CD4-positive, alpha-beta memory T cell (primary cell): ENCODE data around the gene UBASH3B. TPM values are rescaled to one million over a fixed set of nuclear protein-coding genes. Genes with fewer than 3 reads are reported as not detected.

ENCODE experiments used
- CTCF ChIA-PET: fragments of 350-600 bp; sonication (Branson Sonifier 250); formaldehyde crosslinking; loops from one replicate; lab custom pipeline; 2021; ENCODE audit warnings: inconsistent platforms; ENCODE audit not compliant: partially characterized antibody; lab: Charles Lee
- POLR2A ChIA-PET: fragments of 350-600 bp; sonication (Branson Sonifier 250); formaldehyde crosslinking; loops from one replicate; lab custom pipeline; 2021; ENCODE audit not compliant: partially characterized antibody; lab: Charles Lee
- DNase-seq, 5 donors: peaks; one replicate each; pipeline versions ENCODE4 v3.0.0 to v3.0.0-alpha.2; 2020 to 2022; ENCODE audit warnings: mixed read lengths in 1 of 5
- H3K27ac ChIP-seq: one replicate; pipeline ENCODE4 v1.7.0; 2013; ENCODE audit warnings: low read depth, low read length
- H3K27me3 ChIP-seq: 2 replicates; pipeline ENCODE4 v1.7.0; 2013; ENCODE audit warnings: mild to moderate bottlenecking, low read length, moderate library complexity; ENCODE audit not compliant: insufficient read depth
- H3K36me3 ChIP-seq: 2 replicates; pipeline ENCODE4 v1.7.0; 2013; ENCODE audit warnings: mild to moderate bottlenecking, low read length, moderate library complexity; ENCODE audit not compliant: insufficient read depth
- H3K4me1 ChIP-seq: 2 replicates; pipeline ENCODE4 v1.7.0; 2013; ENCODE audit warnings: mild to moderate bottlenecking, low read length, moderate library complexity; ENCODE audit not compliant: insufficient read depth
- H3K4me3 ChIP-seq, 2 donors: one replicate each; pipeline ENCODE4 v1.7.0; 2013; ENCODE audit warnings: low read length in 2 of 2, mild to moderate bottlenecking in 1 of 2
- H3K9me3 ChIP-seq, 2 donors: one replicate each; pipeline ENCODE4 v1.7.0; 2013; ENCODE audit warnings: low read length in 2 of 2, control low read depth in 1 of 2; ENCODE audit not compliant: control insufficient read depth in 1 of 2
- H3K27ac Mint-ChIP-seq, 7 donors: one replicate each; pipeline ENCODE4 v1.8.0; 2020 to 2021; ENCODE audit warnings: mixed read lengths in 7 of 7, mild to moderate bottlenecking in 6 of 7, inconsistent platforms in 3 of 7, moderate library complexity in 3 of 7
- H3K27me3 Mint-ChIP-seq, 2 donors: one replicate each; pipeline ENCODE4 v1.8.0; 2020 to 2021; ENCODE audit warnings: mixed read lengths in 2 of 2
- H3K36me3 Mint-ChIP-seq, 2 donors: one replicate each; pipeline ENCODE4 v1.8.0; 2020 to 2021; ENCODE audit warnings: mixed read lengths in 2 of 2, inconsistent platforms in 1 of 2, mild to moderate bottlenecking in 1 of 2
- H3K4me1 Mint-ChIP-seq, 4 donors: one replicate each; pipeline ENCODE4 v1.8.0; 2020 to 2021; ENCODE audit warnings: mixed read lengths in 4 of 4, mild to moderate bottlenecking in 1 of 4
- H3K4me3 Mint-ChIP-seq, 8 donors: one replicate each; pipeline ENCODE4 v1.8.0; 2020 to 2021; ENCODE audit warnings: mixed read lengths in 8 of 8, mild to moderate bottlenecking in 7 of 8, moderate library complexity in 6 of 8, inconsistent platforms in 3 of 8
- H3K9me3 Mint-ChIP-seq, 8 donors: one replicate each; pipeline ENCODE4 v1.8.0; 2020 to 2021; ENCODE audit warnings: mixed read lengths in 8 of 8, mild to moderate bottlenecking in 5 of 8, inconsistent platforms in 3 of 8, moderate library complexity in 1 of 8
- intact Hi-C: fragments of 100-400 bp; cut with micrococcal nuclease; formaldehyde crosslinking; loops from one replicate; pipeline ENCODE4 v1.15.1; 2023
- polyA plus RNA-seq, 2 donors: library from polyadenylated mRNA; unstranded; fragments of 300-500 nt; fragmentation: Illumina TruSeq; gene quantifications; one replicate each; pipeline ENCODE4 v1.2.3, GENCODE V29; 2021
- total RNA-seq, 2 experiments: library from RNA; stranded (reverse); gene quantifications; one replicate each; pipeline ENCODE4 v1.2.3, GENCODE V29; 2021

Gene UBASH3B
- total and polyA plus RNA-seq, 4 experiments from 2014 or later: 6.7 to 30.9 (median 20.2) TPM

- H3K27ac ChIP-seq: no peak overlapping the region
- Mint-ChIP-seq H3K4me3 (no peak overlapping the region), H3K36me3 (peaks cover 11 to 19% of the 10 kb centered on the region in 2 donors), H3K27me3 (no peaks in the 10 kb centered on the region), H3K4me1 (peaks cover 32 to 54% (median 40%) of the 10 kb centered on the region in 4 donors), H3K27ac (peak overlapping the region in 1 of 7 donors; percentile 0), H3K9me3 (peaks cover 0 to 3% (median 0%) of the 10 kb centered on the region in 8 donors)
- intact Hi-C loops: no loop called here
- POLR2A ChIA-PET: interaction anchor here (0.8 to 2.0 kb wide), 3 partner anchors 9 to 33 kb away, joined by 3 to 15 read pairs (median 3); no protein-coding TSS in a partner anchor
- DNase-seq: no peak
- H3K27me3 ChIP-seq: no peaks in the 10 kb centered on the region
- no peaks in the 10 kb centered on the region for H3K9me3 ChIP-seq
- H3K4me1 ChIP-seq: peaks cover 11% of the 10 kb centered on the region
- no peak overlapping the region for H3K4me3 ChIP-seq
- CTCF ChIA-PET: interaction anchor here (0.6 to 1.9 kb wide), 7 partner anchors 10 to 50 kb away, joined by 3 to 7 read pairs (median 3); partner anchors contain the start of gene UBASH3B
- H3K36me3 ChIP-seq: no peaks in the 10 kb centered on the region
These were observed 51.0 kb downstream of the UBASH3B start for GRCh38 chr11:122706291-122707088.

GRCh38 chr11:122707111-122707510 is 51.6 kb downstream of the UBASH3B start:
- no peaks in the 10 kb centered on the region for H3K9me3 ChIP-seq
- ChIA-PET CTCF (interaction anchor here (1.1 to 1.9 kb wide), 3 partner anchors 10 to 51 kb away, joined by 3 to 7 read pairs (median 6); partner anchors contain the start of gene UBASH3B), POLR2A (interaction anchor here (0.6 to 2.0 kb wide), 4 partner anchors 10 to 36 kb away, joined by 3 to 15 read pairs (median 3); no protein-coding TSS in a partner anchor)
- Mint-ChIP-seq H3K4me1 (peaks cover 28 to 53% (median 35%) of the 10 kb centered on the region in 4 donors), H3K36me3 (peaks cover 9 to 13% of the 10 kb centered on the region in 2 donors), H3K9me3 (peaks cover 0 to 3% (median 0%) of the 10 kb centered on the region in 8 donors), H3K4me3 (no peak overlapping the region), H3K27me3 (no peaks in the 10 kb centered on the region), H3K27ac (peak overlapping the region in 1 of 7 donors; percentile 57)
- no peak for DNase-seq
- no peak overlapping the region for H3K4me3 ChIP-seq
- no peaks in the 10 kb centered on the region for H3K27me3 ChIP-seq
- peaks cover 5% of the 10 kb centered on the region for H3K4me1 ChIP-seq
- intact Hi-C loops: no loop called here
- no peak overlapping the region for H3K27ac ChIP-seq
- no peaks in the 10 kb centered on the region for H3K36me3 ChIP-seq

- H3K27ac Mint-ChIP-seq: no peak overlapping the region
- Histone ChIP-seq H3K36me3 (no peaks in the 10 kb centered on the region), H3K27ac (no peak overlapping the region), H3K27me3 (no peaks in the 10 kb centered on the region), H3K9me3 (no peaks in the 10 kb centered on the region), H3K4me3 (no peak overlapping the region), H3K4me1 (peaks cover 5% of the 10 kb centered on the region)
- H3K36me3 Mint-ChIP-seq: peaks cover 9 to 11% of the 10 kb centered on the region in 2 donors
- no peak overlapping the region for H3K4me3 Mint-ChIP-seq
- ChIA-PET CTCF (interaction anchor here (0.7 to 1.1 kb wide), 2 partner anchors 11 to 16 kb away, joined by 3 read pairs; no protein-coding TSS in a partner anchor), POLR2A (interaction anchor here (2.0 kb wide), 1 partner anchor 11 kb away, joined by 15 read pairs; no protein-coding TSS in a partner anchor)
- no peak for DNase-seq
- intact Hi-C loops: no loop called here
- no peaks in the 10 kb centered on the region for H3K27me3 Mint-ChIP-seq
- H3K4me1 Mint-ChIP-seq: peaks cover 25 to 56% (median 34%) of the 10 kb centered on the region in 4 donors
- peaks cover 0 to 3% (median 0%) of the 10 kb centered on the region in 8 donors for H3K9me3 Mint-ChIP-seq
These were observed 52.4 kb downstream of the UBASH3B start for GRCh38 chr11:122707901-122708300.

- POLR2A ChIA-PET: interaction anchor here (0.6 to 1.0 kb wide), 2 partner anchors 9 to 11 kb away, joined by 3 read pairs; no protein-coding TSS in a partner anchor
These were observed 53.7 kb downstream of the UBASH3B start for GRCh38 chr11:122709039-122709760.

GRCh38 chr11:122711362-122711761 is 55.8 kb downstream of the UBASH3B start:
- CTCF ChIA-PET: interaction anchor here (5.0 kb wide), 1 partner anchor 43 kb away, joined by 32 read pairs; no protein-coding TSS in a partner anchor
- Mint-ChIP-seq H3K36me3 (peaks cover 5 to 6% of the 10 kb centered on the region in 2 donors), H3K9me3 (no peaks in the 10 kb centered on the region), H3K4me1 (peaks cover 18 to 54% (median 29%) of the 10 kb centered on the region in 4 donors), H3K4me3 (no peak overlapping the region), H3K27me3 (no peaks in the 10 kb centered on the region), H3K27ac (peak overlapping the region in 1 of 7 donors; percentile 10)
- DNase-seq: no peak
- H3K36me3 ChIP-seq: no peaks in the 10 kb centered on the region
- no peak overlapping the region for H3K27ac ChIP-seq
- no peaks in the 10 kb centered on the region for H3K9me3 ChIP-seq
- peaks cover 4% of the 10 kb centered on the region for H3K4me1 ChIP-seq
- POLR2A ChIA-PET: interaction anchor here (1.9 to 2.7 kb wide), 2 partner anchors 11 to 15 kb away, joined by 6 to 13 read pairs; no protein-coding TSS in a partner anchor
- no peak overlapping the region for H3K4me3 ChIP-seq
- intact Hi-C loops: no loop called here
- H3K27me3 ChIP-seq: no peaks in the 10 kb centered on the region

More at GRCh38 chr11:122709039-122709760, 53.7 kb downstream of the UBASH3B start:
- intact Hi-C loops: no loop called here
- no peaks in the 10 kb centered on the region for H3K9me3 ChIP-seq
- peaks cover 19 to 50% (median 27%) of the 10 kb centered on the region in 4 donors for H3K4me1 Mint-ChIP-seq
- H3K27ac Mint-ChIP-seq: peak overlapping the region in 1 of 7 donors; percentile 49
- H3K4me1 ChIP-seq: no peaks in the 10 kb centered on the region
- H3K27me3 ChIP-seq: no peaks in the 10 kb centered on the region
- CTCF ChIA-PET: interaction anchor here (0.7 to 5.0 kb wide), 5 partner anchors 9 to 62 kb away, joined by 3 to 32 read pairs (median 5); no protein-coding TSS in a partner anchor
- H3K4me3 ChIP-seq: no peak overlapping the region
- H3K36me3 ChIP-seq: no peaks in the 10 kb centered on the region
- H3K9me3 Mint-ChIP-seq: no peaks in the 10 kb centered on the region
- no peak for DNase-seq
- peaks cover under 1 to 7% of the 10 kb centered on the region in 2 donors for H3K36me3 Mint-ChIP-seq
- no peaks in the 10 kb centered on the region for H3K27me3 Mint-ChIP-seq
- H3K4me3 Mint-ChIP-seq: no peak overlapping the region
- H3K27ac ChIP-seq: no peak overlapping the region

- H3K4me3 Mint-ChIP-seq: no peak overlapping the region
- H3K9me3 Mint-ChIP-seq: no peaks in the 10 kb centered on the region
- H3K27me3 Mint-ChIP-seq: no peaks in the 10 kb centered on the region
- H3K36me3 ChIP-seq: no peaks in the 10 kb centered on the region
- no peaks in the 10 kb centered on the region for H3K27me3 ChIP-seq
- peak overlapping the region in 1 of 7 donors; percentile 36 for H3K27ac Mint-ChIP-seq
- H3K9me3 ChIP-seq: no peaks in the 10 kb centered on the region
- H3K4me1 Mint-ChIP-seq: peaks cover 18 to 54% (median 31%) of the 10 kb centered on the region in 4 donors
- peaks cover 2 to 6% of the 10 kb centered on the region in 2 donors for H3K36me3 Mint-ChIP-seq
- no peak overlapping the region for H3K27ac ChIP-seq
- H3K4me1 ChIP-seq: peaks cover 9% of the 10 kb centered on the region
- no peak overlapping the region for H3K4me3 ChIP-seq
- ChIA-PET CTCF (interaction anchor here (1.2 to 5.0 kb wide), 4 partner anchors 38 to 68 kb away, joined by 3 to 32 read pairs (median 4); no protein-coding TSS in a partner anchor), POLR2A (interaction anchor here (1.0 to 2.7 kb wide), 3 partner anchors 10 to 53 kb away, joined by 3 to 13 read pairs (median 6); no protein-coding TSS in a partner anchor)
- DNase-seq: no peak
- intact Hi-C loops: no loop called here
These were observed 56.4 kb downstream of the UBASH3B start for GRCh38 chr11:122711831-122712381.
